Putamen (tissue), 1 donor: ENCODE measurements around the gene GUCA2A.

Experiments
- DNase-seq: peaks from one replicate; pipeline ENCODE4 v3.0.0-alpha.2; 2016; ENCODE audit warnings: low spot score

The GUCA2A gene

DNA sequence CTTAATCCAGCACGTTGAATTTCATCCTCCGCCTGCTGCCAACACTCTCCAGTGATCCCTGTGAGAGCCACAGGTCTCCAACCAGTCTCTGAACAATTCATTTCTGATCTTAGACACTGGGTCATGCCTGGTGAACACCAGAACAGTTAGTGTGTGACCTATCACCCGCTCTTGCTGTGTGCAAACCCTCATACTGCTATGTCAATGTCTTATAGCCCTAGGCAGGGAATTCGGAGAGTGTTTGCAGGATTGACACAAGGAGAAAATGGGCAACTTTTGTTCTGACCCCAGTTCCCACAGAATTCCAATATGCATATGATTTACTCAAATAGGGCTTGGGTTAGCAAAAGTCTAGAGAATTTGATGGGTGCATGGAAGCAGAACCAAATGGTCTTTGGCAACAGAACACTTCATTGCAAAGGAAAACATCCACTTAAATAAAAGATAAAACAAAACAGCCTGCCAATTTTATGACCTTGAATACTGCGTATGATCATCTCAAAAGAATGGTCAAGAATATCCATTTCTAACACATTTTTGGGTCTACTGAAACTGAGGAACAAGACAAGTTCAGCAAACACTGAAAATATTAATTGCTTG is 34.4 kb downstream of the GUCA2A start:
- DNase-seq, result no peak

- peak; percentile 67 for DNase-seq
Measured at GRCh38 chr1:42128964-42129363, 35.6 kb downstream of the GUCA2A start.

- no peak for DNase-seq
Measured at GRCh38 chr1:42128499-42128898, 36.0 kb downstream of the GUCA2A start.

GRCh38 chr1:42127767-42128166 is 36.8 kb downstream of the GUCA2A start:
- DNase-seq, result no peak

DNA sequence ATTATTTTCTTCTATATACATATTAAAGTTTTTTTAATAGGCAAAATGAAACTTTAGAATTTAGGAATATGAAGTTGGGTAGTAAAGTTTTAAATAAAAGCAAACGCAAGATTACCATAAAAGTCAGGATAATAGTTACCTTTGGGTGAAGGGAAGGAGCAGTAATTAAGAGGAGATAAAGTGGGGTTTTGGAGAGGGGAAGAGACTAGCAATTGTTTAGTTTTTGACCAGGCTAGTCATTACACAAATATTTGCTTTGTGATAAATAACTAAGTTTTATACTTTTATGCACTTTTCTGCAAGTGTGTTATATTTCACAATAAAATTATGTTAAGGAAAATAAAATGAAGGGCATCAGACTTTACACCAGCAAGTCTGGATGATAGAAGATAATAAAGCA is 39.0 kb downstream of the GUCA2A start:
- DNase-seq, result no peak

GRCh38 chr1:42122408-42122807 is 42.1 kb downstream of the GUCA2A start:
- DNase-seq, result no peak

DNA sequence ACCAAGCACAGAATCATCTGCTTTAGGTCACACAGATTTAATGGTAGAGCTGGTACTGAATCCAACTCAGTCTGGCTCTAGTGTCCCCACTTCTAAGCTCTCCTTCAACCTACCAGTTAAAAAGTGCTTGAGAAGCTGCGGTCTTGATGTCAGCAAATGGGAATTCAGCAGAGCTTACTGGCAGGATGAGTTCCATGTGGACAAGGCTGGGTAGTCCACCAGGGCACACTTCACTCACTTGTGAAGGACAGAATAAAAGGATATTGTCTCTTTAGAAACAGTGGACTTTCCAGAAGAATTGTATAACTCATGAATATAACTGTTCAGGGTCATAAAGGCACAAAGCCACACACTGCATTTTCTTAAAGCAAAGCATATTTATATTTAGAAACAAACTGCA is 46.4 kb downstream of the GUCA2A start:
- no peak for DNase-seq

DNA sequence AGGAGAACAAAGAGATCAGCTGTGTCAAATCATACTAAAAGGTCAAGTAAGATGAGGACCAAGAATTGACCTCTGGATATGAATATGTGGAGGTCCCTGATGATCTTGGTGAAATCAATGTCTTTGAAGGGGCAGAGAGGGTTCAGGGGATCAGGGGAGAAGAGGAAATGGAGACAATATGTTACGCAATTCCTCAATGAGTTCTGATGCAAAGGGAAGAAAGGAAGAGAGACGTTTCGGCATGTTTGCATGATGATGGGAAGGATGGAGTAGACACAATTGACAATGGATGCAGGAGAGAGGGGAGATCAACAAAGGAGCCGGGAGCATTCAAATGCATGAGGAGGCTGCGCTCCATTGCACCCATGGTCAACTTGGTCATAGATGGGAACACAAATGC is 47.3 kb downstream of the GUCA2A start:
- no peak for DNase-seq

DNA sequence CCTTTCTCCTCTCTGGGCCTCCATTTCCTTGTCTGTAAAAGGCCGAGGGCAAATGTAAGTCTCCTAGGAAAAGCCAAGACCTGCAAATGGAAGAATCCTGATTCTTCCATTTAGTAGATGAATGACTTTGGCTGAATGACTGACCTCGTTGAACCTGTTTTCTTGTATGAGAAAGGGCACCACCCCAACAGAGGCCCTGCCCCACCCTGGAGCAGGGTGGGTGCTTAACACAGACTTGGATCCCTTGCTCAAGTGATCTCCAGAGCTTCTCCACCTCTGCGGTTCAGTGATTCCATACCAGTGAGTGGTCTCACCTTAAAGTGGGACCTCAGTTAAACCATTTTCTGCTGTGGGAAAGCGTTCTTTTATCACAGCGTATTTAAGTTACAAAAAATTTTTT is 50.3 kb downstream of the GUCA2A start:
- no peak for DNase-seq
